Kidney epithelial cell (primary cell): ENCODE data around the gene SYNPO. TPM values are rescaled to one million over a fixed set of nuclear protein-coding genes. Genes with fewer than 3 reads are reported as not detected.

Source experiments
- DNase-seq: peaks from one replicate; pipeline ENCODE4 v3.0.0-alpha.2; 2010; ENCODE audit warnings: low read depth
- H3K27me3 ChIP-seq: 2 replicates; pipeline ENCODE4 v1.6.0; 2011; ENCODE audit warnings: low read length; ENCODE audit not compliant: control insufficient read depth, insufficient read depth
- H3K36me3 ChIP-seq: 2 replicates; pipeline ENCODE4 v1.5.1; 2011; ENCODE audit warnings: low read length; ENCODE audit not compliant: control insufficient read depth, insufficient read depth
- H3K4me3 ChIP-seq: 2 replicates; pipeline ENCODE4 v1.5.1; 2011; ENCODE audit warnings: low read depth, mild to moderate bottlenecking, control low read depth, low read length
- CTCF ChIP-seq: IDR thresholded peaks from 2 replicates; pipeline ENCODE4 v1.5.1; 2011; ENCODE audit warnings: mild to moderate bottlenecking, moderate library complexity, low read length, control low read depth, inconsistent platforms; ENCODE audit not compliant: insufficient read depth, poor library complexity, severe bottlenecking
- total RNA-seq: library from RNA; depleted of rRNA; stranded (reverse); fragments of >200 nt; gene quantifications from 2 replicates; pipeline ENCODE4 v1.2.3, GENCODE V29; 2015

Gene SYNPO
- total RNA-seq, 1 donor from 2014 or later: 4.0 TPM

DNA sequence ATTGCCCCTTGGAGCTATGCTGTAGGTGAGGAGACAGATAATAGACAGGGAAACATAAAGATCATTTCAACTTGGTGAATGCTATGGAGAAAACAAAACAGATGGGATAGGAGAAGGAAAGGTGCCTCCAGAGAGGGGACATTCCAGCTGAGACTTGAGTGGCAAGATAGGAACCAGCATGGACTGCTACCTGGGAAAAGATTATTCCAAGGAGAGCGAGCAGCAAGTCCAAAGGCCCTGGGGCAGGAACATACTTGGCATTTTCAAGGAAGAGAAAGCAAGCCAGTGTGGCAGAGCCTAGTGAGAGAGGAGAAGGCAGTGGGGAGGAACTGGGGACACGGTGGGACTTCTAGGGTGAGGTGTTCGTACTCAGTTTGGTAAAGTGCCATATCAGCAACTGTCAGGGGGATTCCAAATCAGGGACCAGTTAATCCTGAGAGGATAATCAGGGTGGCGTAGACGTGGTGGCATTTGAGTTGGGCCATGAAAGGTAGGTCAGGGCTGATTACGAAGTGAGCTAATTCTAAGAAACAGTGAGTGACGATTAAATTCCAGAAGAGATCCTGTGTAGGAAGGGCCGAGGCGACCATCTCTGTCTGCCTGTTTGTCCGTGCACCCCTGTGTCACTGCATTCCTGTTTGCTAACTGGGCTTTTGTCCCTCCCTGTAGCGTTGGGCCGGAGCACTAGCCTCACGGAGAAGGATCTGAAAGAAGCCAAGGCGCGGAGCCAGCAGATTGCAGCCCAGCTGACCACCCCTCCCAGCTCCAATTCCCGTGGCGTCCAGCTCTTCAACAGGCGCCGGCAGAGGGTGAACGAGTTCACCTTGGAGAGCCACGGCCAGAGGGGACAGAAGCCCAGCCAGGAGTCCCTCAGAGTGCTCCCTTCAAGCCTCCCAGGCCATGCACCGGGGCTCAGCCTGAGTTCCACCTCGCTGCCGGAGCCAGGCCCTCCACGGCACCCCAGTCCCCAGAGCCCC lies 7.1 kb downstream of the SYNPO start:
- H3K36me3 ChIP-seq: no peaks in the 10 kb centered on the region
- DNase-seq: no peak
- H3K4me3 ChIP-seq: no peak overlapping the region
- H3K27me3 ChIP-seq: no peaks in the 10 kb centered on the region
- TF ChIP-seq CTCF: no peak

DNA sequence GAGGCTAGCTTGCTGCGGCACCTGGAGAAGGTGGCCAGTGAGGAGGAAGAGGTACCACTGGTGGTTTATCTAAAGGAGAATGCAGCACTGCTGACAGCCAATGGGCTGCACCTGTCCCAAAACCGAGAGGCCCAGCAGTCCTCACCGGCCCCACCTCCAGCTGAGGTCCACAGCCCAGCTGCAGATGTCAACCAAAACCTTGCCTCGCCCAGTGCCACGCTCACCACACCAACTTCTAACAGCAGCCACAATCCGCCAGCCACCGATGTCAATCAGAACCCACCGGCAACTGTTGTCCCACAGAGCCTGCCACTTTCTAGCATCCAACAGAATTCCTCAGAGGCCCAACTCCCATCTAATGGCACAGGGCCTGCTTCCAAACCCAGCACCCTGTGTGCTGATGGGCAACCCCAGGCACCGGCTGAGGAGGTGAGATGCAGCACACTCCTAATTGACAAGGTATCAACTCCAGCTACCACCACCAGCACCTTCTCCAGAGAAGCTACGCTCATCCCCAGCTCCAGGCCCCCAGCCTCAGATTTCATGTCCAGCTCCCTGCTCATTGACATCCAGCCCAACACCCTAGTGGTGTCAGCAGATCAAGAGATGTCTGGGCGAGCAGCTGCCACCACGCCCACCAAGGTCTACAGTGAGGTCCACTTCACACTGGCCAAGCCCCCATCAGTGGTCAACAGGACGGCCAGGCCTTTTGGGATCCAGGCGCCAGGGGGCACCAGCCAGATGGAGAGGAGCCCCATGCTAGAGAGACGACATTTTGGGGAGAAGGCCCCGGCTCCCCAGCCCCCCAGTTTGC lies 8.0 kb downstream of the SYNPO start:
- no peak for DNase-seq
- no peaks in the 10 kb centered on the region for H3K36me3 ChIP-seq
- no peaks in the 10 kb centered on the region for H3K27me3 ChIP-seq
- H3K4me3 ChIP-seq: no peak overlapping the region
- TF ChIP-seq CTCF: no peak

DNA sequence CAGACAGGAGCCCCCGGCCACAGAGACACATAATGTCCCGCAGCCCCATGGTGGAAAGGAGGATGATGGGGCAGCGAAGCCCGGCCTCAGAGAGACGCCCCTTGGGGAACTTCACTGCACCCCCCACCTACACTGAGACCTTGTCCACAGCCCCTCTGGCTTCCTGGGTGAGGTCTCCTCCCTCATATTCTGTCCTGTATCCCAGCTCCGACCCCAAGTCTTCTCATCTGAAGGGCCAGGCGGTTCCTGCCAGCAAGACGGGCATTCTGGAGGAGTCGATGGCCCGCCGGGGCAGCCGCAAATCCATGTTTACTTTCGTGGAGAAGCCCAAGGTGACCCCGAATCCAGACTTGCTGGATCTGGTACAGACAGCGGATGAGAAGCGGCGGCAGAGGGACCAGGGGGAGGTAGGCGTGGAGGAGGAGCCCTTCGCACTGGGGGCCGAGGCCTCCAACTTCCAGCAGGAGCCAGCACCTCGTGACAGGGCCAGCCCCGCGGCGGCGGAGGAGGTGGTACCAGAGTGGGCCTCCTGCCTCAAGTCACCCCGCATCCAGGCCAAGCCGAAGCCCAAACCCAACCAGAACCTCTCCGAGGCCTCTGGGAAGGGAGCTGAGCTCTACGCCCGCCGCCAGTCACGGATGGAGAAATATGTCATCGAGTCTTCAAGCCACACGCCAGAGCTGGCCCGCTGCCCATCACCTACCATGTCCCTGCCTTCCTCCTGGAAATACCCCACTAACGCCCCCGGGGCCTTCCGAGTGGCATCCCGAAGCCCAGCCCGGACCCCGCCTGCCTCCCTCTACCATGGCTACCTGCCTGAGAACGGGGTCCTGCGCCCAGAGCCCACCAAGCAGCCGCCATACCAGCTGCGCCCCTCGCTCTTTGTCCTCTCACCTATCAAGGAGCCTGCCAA lies 8.9 kb downstream of the SYNPO start:
- Histone ChIP-seq H3K36me3 (no peaks in the 10 kb centered on the region), H3K27me3 (no peaks in the 10 kb centered on the region), H3K4me3 (no peak overlapping the region)
- no peak for TF ChIP-seq CTCF
- no peak for DNase-seq

GRCh38 chr5:150650021-150651006 lies 9.9 kb downstream of the SYNPO start:
- TF ChIP-seq CTCF: no peak
- no peak for DNase-seq
- H3K27me3 ChIP-seq: no peaks in the 10 kb centered on the region
- H3K4me3 ChIP-seq: no peak overlapping the region
- no peaks in the 10 kb centered on the region for H3K36me3 ChIP-seq
